CD4-positive, alpha-beta T cell treated with Interleukin-21 for 1 hour (primary cell): Measurements from ENCODE around the gene ELF1.
"Not testable (repeated sequence)": the region's sequence is repeated elsewhere in the genome, so short reads cannot be mapped to it uniquely, and the experiment has no call there.

ENCODE experiments used
- DNase-seq: peaks from one replicate; pipeline ENCODE4 v3.0.0-alpha.2; 2020

The ELF1 gene

GRCh38 chr13:40931719-40932118 is 87.4 kb downstream of the ELF1 start:
- no peak for DNase-seq

GRCh38 chr13:40929883-40930282 is 89.2 kb downstream of the ELF1 start:
- not testable (repeated sequence) for DNase-seq

GRCh38 chr13:40928980-40929379 is 90.1 kb downstream of the ELF1 start:
- DNase-seq = no peak

- DNase-seq = no peak
These were observed 91.2 kb downstream of the ELF1 start for GRCh38 chr13:40927929-40928328.

DNA sequence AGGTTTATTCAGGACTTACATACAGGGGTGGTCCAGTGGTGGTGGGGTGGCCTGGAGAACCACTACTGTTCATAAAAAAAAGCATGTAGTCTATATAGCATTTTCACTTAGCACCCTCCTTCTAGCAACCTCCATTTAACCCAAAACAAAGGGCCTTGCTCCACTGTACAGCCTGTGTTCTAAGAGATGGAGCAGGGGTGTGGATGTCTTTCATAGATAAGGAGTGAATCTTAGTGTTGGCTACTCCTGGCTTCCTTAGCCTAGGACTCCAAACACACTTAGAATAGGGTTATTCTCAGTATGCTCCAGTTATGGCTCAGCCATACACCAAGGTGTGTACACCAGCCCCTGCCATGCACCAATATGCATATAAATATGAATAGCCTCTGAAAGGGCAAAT is 95.2 kb downstream of the ELF1 start:
- no peak for DNase-seq

DNA sequence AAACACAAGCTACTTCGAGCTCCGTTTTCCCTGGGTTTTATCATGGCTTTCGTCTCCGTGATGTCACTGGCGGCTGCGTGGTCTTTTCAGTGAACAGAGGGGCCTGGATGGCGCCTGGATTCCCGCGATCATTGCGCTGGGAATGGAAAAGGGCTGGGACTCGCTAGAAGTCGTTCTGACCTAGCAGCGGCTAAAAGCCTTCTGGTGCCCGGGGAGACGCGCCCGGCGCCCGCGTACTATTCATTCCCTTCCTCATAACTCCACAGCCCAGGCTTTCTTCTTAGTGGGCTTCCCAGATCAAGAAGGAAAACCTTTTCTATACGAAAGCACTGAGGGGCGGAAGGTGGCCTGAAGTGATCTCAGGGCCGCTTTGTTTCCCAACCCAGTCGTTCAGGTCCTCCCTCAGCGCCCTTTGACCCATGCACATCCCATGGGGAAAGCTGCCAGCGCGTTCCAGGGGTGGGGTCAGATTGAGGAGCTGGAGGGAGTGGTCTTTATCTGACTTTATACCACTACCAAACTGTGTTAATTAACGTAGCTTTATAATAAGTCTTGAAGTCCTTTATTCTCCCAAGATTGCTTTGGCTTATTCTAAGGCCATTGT is 96.6 kb downstream of the ELF1 start:
- no peak for DNase-seq

DNA sequence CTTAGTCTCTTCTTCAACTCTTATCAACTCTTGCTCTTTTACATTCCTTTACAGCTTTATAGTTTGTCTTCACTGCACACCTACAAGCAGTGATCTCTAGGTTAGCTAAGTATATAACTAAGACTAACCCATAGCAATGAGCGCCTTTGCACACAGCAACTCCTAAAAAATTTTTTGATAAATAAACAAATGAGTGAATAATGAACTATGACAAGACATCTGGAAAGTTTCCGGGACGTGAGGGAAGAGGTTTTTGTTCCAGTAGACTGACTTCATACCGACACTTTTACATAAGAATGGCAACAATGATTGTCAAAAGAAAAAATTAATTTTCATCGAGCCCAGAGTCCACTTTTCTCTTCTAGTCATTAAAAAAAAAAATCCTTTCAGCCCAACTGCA is 98.3 kb downstream of the ELF1 start:
- no peak for DNase-seq

GRCh38 chr13:40919901-40920300 is 99.2 kb downstream of the ELF1 start:
- DNase-seq = not testable (repeated sequence)

GRCh38 chr13:40916207-40916998 is 102.7 kb downstream of the ELF1 start:
- no peak for DNase-seq

DNA sequence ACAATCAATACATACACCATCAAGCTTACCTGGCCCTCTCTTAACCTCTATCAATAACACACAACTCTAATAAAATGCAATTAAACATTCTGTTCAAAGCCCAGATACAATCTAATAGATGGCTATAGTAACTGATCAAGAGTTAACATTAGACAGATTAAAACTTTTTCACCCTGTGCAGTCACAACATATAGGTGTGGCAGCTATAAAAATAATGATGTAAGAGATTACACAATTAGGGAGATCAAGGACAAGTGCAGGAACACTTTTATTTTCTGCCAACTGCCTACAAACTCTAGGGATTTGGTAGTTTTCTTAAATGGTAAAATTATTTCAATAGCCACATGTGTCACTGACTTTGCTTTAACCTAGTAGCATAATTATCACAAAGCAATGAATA is 104.3 kb downstream of the ELF1 start:
- not testable (repeated sequence) for DNase-seq

DNA sequence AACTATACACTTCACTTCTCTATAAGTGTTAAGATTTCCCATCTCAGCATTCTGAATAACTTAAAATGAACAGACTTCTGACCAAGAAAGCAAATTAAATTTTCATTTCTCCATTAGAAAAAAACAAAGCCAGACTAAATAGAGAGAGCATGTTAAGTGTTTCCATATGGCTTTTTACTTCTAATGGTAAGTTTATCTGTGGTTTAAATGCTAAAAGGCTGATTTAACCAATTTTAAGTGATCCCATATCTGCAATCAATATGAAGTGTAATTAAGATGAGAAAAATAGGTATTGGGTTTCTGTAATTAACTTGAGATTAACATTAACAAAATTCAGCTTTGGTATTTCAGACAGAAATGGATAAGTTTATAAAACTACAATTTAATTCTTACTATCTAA is 107.8 kb downstream of the ELF1 start:
- DNase-seq = no peak

- DNase-seq = no peak
These were observed 108.6 kb downstream of the ELF1 start for GRCh38 chr13:40910324-40911050.

GRCh38 chr13:40909541-40910200 is 109.4 kb downstream of the ELF1 start:
- not testable (repeated sequence) for DNase-seq

DNA sequence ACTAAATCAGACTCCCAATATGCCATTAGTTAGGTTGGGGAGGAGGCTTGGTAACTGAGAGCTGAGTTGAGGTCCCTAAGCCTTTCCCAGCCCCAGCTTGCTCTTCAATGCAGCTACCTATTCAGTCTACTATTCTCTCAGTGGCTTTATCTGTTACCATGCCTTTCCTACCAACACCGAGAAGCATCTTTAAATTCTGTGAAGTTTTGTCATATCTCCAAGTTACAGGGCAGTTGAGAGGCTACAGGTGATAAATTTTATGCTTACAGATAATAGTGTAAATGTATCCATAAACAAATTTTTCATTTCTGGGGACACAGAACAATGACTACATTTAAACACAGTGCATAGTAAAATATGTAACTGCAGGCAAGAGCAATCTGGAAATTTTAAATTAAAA is 110.6 kb downstream of the ELF1 start:
- no peak for DNase-seq

DNA sequence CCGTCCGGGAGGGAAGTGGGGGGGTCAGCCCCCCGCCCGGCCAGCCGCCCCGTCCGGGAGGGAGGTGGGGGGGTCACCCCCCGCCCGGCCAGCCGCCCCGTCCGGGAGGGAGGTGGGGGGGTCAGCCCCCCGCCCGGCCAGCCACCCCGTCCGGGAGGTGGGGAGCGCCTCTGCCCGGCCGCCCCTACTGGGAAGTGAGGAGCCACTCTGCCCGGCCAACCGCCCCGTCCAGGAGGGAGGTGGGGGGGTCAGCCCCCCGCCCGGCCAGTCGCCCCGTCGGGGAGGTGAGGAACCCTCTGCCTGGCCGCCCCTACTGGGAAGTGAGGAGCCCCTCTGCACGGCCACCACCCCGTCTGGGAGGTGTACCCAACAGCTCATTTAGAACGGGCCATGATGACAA is 118.1 kb downstream of the ELF1 start:
- not testable (repeated sequence) for DNase-seq

DNA sequence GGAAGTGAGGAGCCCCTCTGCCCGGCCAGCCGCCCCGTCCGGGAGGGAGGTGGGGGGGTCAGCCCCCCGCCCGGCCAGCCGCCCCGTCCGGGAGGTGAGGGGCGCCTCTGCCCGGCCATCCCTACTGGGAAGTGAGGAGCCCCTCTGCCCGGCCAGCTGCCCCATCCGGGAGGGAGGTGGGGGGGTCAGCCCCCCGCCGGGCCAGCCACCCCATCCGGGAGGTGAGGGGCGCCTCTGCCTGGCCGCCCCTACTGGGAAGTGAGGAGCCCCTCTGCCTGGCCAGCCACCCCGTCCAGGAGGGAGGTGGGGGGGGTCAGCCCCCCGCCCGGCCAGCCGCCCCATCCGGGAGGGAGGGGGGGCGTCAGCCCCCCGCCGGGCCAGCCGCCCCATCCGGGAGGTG is 118.5 kb downstream of the ELF1 start:
- not testable (repeated sequence) for DNase-seq

GRCh38 chr13:40897053-40897452 is 122.1 kb downstream of the ELF1 start:
- DNase-seq = no peak

DNA sequence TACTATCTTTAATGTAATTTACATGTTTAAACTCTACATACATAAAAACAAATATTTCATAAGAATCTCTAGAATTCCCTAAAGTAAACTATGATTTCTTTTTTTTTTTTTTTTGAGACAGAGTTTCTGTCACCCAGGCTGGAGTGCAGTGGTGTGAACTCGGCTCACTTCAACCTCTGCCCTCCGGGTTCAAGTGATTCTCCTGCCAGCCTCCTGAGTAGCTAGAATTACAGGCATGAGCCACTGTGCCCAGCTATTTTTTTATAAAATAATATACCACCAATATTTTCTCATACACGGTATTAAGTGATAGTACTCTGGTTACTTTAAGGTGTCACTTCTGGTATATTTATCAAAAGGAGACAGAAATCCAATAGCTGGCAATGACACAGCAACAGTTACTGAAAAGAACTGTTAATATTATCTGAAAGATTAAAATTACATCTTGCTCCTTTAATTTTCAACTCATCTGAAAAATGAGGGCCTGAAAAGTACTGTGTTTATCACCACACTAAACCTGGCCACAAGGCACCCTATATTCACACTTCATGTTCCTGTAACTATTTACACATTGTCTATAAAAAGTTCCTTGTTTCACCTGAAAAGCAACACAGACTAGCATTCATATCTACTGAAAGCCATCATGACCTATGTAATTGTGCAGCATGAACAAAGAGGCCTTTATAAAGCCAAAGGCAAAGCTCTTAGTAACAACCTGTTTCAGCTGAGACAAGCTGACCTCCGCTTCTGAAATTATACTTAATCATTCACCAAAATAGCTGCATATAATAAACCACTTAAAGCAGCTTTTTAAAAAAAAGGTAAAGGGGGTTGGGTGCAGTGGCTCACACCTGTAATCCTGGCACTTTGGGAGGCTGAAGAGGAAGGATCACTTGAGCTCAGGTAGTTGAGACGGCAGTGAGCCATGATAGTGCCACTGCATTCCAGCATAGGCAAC is 123.6 kb downstream of the ELF1 start:
- no peak for DNase-seq

DNA sequence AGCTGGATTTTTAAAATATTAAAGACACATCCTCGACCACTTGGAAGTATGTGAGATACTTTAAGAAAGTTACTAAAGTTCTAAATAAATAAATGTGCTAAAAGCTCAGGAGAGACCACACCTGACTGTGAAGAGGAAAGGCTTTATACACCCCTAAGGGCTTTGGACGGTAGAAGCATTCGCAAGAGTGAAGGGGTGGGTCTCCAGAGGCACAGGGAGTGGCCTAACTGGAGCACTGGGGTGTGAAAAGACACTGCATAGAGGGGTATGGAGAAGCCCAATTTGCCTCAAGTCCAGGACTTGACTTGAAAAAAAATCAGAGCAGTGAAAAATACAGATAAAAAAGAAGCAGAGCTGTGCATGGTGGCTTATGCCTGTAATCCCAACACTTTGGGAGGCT is 125.5 kb downstream of the ELF1 start:
- not testable (repeated sequence) for DNase-seq

- no peak for DNase-seq
These were observed 133.1 kb downstream of the ELF1 start for GRCh38 chr13:40886017-40886416.

GRCh38 chr13:40884175-40884574 is 134.9 kb downstream of the ELF1 start:
- DNase-seq = not testable (repeated sequence)
